Measurements from ENCODE around the gene CDK5R1.

The CDK5R1 gene

DNA sequence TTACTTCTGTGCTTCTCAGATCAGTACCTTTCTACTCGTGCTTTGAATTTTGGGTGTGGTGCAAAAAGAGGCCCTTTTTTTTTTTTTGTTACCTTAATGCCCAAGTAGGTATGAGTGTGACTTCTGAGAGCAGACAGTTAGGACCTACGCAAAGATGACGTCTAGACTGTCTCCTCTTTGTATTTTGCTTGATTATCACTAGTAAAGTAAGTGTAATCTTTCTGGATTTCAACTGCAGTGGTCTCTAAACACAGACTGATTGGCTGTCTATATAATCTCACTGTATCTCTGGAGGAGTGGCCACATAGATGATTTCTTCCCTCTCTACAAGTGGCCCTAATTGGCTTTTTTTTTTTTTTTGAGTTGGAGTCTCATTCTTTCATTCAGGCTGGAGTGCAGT, 11.5 kb upstream of the CDK5R1 start:
- DNase-seq: no peak

DNA sequence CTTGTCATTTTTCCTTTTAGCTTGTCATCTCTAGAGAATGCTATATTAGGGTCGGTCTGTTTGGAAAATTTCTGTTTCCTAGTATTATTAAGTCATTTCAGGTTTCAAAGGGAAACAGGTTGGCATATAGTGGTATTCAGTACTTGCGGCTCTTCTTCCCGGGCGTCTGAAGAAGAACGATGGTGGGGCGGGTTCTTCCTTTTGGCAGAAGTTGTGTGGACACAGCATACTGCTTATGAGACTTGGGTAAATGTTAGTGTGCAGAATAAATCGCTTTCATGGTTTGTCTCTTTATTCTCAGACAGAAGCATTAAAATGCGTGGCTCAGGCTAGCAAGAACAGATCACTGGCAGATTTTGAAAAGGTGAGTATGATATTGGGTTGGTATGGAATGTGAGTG, 9.6 kb upstream of the CDK5R1 start:
- DNase-seq: no peak

DNA sequence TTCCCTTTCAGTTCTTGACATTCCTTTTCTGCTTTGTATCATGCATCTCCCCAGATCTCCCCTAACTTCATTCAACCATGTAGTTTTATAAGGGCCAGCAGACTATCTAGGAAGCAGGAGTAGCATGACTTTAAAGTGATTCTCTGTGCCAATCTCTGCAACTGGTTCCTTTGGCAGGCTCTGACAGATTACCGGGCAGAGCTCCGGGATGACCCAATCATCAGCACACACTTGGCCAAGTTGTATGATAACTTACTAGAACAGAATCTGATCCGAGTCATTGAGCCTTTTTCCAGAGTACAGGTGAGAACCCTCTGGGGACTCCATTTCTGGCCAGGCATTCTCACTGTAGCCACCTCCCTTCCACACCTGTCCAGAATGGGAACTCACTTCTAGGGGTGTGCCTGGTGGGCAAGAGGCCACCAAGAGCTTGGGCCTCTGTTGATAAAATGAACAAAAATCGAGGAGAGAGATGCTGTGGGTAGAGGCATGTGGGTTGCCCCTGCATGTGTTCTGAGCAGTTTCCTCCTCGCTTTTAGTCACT, 7.6 kb upstream of the CDK5R1 start:
- DNase-seq: no peak

DNA sequence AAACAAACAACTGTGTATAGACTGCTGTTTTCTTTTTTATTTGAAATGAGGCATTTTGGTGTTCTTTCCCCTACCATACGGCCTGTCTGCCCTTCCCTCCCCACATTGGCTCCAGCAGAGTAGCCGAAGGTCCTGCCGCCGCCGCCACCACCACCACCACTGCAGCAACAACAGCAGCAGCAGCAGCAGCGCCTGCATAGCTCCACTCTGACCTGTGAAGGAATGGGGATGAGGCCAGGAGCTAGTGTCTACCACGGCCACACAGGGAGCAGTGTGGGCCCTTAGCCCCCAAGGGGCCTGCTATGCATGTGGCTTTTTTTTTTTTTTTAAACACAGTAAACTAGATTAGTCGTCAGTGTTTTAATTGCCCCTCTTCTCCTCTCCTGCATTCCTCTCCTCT, 5.6 kb upstream of the CDK5R1 start:
- DNase-seq: no peak

GRCh38 chr17:32482568-32483320, 4.0 kb upstream of the CDK5R1 start:
- DNase-seq: no peak

GRCh38 chr17:32483451-32484019, 3.3 kb upstream of the CDK5R1 start:
- DNase-seq: peak; percentile 51

GRCh38 chr17:32484041-32484461, 2.7 kb upstream of the CDK5R1 start:
- DNase-seq: no peak

DNA sequence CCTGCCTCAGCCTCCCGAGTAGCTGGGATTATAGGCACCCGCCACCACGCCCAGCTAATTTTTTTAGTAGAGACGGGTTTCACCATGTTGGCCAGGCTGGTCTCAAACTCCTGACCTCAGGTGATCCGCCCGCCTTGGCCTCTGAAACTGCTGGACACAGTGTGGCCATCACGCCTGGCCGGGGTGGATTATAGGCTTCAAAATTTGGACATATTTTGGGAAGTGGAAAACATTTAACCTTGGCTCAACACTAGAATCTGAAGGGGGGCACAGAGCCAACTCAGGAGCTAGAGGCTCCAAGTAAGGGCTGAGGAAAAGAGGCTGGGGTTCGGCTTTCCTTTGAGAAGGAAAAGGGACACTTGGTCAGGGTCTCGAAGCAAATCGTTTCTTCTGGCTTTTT, 2.2 kb upstream of the CDK5R1 start:
- no peak for DNase-seq

- no peak for DNase-seq
Observed at GRCh38 chr17:32485261-32486110, 1.3 kb upstream of the CDK5R1 start.

DNA sequence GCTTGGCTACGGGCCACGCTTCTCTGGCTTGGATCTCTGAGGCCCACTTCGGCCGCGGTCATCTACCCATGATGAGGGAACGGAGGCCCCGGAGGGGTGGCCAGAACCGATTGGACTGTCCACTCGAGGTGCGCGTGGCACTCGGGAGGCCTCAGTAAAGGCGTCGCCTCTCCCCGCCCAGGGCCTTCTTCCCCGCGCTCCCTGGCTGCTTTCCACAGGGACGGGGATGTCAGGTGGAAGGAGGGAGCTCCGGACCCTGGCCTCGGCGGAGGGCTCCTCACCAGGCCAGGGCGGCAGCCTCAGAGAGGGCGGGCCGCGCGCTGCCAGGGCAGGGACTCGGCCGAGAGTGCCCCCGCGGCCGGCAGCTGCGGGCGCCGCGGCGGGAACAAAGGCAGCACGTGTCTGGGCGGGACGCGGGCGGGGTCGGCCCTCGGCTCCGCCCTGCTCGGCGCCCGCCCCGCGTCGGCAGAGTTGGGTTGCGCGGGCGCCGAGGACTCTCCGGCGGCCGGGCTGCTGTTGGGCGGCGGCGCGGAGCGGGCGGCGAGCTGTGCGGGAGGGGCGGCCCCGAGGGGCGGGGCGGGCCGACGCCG, 587 bp upstream of the CDK5R1 start:
- peak; percentile 79 for DNase-seq

DNA sequence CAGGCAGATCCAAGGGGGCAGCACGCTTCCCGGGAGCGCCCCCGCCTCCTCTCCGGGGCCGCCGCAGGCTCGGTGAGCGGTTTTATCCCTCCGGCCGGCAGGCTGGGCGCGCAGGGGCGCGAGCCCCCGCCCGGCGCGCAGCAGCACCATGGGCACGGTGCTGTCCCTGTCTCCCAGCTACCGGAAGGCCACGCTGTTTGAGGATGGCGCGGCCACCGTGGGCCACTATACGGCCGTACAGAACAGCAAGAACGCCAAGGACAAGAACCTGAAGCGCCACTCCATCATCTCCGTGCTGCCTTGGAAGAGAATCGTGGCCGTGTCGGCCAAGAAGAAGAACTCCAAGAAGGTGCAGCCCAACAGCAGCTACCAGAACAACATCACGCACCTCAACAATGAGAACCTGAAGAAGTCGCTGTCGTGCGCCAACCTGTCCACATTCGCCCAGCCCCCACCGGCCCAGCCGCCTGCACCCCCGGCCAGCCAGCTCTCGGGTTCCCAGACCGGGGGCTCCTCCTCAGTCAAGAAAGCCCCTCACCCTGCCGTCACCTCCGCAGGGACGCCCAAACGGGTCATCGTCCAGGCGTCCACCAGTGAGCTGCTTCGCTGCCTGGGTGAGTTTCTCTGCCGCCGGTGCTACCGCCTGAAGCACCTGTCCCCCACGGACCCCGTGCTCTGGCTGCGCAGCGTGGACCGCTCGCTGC, 832 bp downstream of the CDK5R1 start:
- peak; percentile 12 for DNase-seq

- DNase-seq: no peak
Observed at GRCh38 chr17:32488177-32488542, 1.4 kb downstream of the CDK5R1 start.

DNA sequence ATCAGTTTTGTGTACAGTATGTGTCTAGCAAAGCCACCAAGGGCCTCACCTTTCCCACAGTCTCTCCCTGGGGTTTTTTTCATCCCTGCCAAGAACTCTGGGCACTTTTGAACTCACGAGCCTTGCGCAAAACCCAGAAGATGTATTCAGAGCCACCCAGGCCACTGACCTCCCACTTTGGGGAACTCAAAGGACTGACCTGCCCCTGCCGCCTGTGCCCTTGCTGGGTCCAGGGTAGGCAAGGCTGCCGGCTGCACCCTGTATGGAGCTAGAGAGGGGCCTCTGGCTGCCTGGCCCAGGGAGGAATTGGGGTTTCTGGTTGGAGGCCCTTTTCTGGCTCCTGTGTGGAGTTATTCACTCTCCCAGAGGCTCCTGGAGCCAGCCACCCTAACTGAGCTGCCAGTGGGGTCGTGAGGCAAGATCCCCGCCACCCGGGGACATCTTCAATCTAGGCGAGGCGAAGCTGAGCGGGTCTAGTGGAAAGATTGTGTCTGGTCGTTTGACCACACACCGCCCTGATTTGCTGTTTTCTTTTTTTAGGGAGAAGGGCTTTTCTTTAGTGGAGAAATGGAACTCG, 1.9 kb downstream of the CDK5R1 start:
- DNase-seq: no peak

DNA sequence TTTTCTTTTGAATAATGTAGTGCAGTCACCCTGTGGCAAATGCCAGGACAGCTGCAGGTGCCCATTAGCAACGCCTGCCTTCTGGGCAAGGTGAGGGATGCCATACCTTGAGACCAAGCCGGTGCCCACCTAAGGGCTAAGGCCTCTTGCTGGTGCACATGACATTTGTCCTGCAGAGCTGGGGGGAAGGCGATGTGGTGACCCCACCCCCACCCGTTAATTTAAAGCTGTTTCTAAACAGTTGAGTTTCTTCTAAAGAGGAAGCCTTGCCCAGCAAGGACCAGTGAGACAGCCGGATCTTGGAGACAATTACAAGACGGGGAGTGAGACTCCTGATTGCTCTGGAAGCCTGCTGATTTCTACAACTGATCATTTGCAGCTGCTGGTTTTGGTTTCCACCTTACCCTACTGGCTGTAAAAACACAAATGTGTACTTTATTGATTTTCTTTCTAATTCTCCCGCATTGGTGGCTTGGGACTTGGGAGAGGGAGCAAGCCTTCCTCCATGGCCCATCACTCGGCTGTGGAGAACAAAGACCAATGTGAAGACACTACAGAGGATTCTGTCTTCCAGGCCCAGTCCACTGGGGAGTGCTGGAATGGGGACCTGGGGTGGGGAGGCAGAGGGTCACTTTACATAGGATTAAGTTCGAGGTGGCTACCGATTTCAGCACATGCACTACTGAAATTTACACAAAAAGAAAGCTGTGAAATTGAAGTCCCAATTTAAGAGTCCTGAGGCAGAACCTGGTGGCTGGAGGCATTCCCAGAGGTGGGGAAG, 2.7 kb downstream of the CDK5R1 start:
- no peak for DNase-seq

GRCh38 chr17:32490101-32490482, 3.3 kb downstream of the CDK5R1 start:
- no peak for DNase-seq

GRCh38 chr17:32491371-32492263, 4.8 kb downstream of the CDK5R1 start:
- DNase-seq: no peak

- no peak for DNase-seq
Observed at GRCh38 chr17:32492264-32492589, 5.4 kb downstream of the CDK5R1 start.

DNA sequence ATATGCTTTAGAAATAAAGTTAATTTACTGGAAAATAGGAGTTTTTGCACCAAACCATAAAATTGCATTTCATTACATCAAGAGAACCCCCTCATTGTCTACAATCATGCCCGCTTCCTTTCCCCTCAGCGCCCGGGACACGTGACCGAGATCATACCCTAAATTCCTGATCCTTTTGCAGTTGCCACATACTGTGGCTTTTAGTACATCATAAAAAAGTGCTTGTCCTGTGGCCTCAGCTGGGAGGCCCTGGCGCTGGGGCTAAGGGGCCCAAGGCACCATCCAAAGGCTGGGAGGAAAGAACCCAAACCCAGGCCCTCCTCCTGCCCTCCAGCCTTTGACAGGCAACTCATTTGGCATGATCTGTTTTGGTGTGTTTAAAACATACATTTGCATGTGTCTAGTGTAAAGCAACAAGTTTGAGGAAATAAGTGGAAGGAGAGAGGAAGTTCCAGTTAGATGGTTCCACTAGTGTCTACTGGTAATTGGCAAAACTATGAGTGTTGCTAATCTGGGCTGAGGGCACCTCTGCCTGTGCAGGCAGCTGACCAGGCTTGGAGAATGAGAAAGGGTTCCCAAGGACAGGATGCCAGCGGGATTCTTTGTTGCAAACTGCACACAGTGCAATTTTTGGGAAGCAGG, 6.0 kb downstream of the CDK5R1 start:
- DNase-seq: no peak

DNA sequence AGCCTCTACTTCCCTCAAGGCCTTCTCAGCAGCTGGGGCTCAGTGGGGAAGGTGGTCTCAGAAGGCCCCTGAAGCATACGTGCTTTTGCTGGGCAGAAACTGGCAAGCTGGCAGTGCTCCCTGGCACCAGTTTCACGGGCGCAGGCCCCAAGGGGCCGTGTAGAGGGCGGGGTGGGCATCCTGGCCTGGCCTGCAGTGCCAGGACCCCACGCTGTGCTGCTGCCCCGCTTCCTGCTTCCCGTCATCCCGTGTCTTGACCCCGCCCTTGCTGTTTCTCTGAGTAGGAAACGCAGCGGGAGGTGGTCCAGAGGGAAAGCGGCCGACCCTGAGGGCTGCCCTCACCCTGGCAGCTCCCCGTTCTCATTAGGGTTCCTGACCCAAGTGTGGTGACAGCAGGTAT, 6.8 kb downstream of the CDK5R1 start:
- DNase-seq: no peak

GRCh38 chr17:32493976-32494513, 7.3 kb downstream of the CDK5R1 start:
- DNase-seq: no peak

Data from hematopoietic multipotent progenitor cell treated with erythropoietin and hydrocortisone succinate and interleukin-3 and kit ligand, for 8 days (in vitro differentiated cells).